Measurements from ENCODE around the gene ITIH3.
"Not testable (repeated sequence)": the region's sequence is repeated elsewhere in the genome, so short reads cannot be mapped to it uniquely, and the experiment has no call there.

The ITIH3 gene

GRCh38 chr3:52794612-52795099 lies at the start of gene ITIH3:
Gene ITIH3 (plus strand): TSS chr3:52794796. CDS start chr3:52794804, 8 bp downstream.
- DNase-seq (ENCODE audit: low read depth, low spot score), result no peak

- DNase-seq (ENCODE audit: low read depth, low spot score), result no peak
These were observed 42.4 kb upstream of the ITIH3 start for GRCh38 chr3:52752045-52752660.

GRCh38 chr3:52754373-52754772 lies 40.2 kb upstream of the ITIH3 start:
- no peak for DNase-seq (ENCODE audit: low read depth, low spot score)

- no peak for DNase-seq (ENCODE audit: low read depth, low spot score)
These were observed 38.5 kb upstream of the ITIH3 start for GRCh38 chr3:52756141-52756540.

GRCh38 chr3:52763466-52763865 lies 31.1 kb upstream of the ITIH3 start:
- DNase-seq (ENCODE audit: low read depth, low spot score), result no peak

- no peak for DNase-seq (ENCODE audit: low read depth, low spot score)
These were observed 24.7 kb upstream of the ITIH3 start for GRCh38 chr3:52769786-52770455.

- DNase-seq (ENCODE audit: low read depth, low spot score), result peak; percentile 57
These were observed 23.9 kb upstream of the ITIH3 start, which contains the start of gene NEK4 for GRCh38 chr3:52770496-52771333. Gene NEK4 (minus strand): TSS chr3:52770940. CDS start chr3:52770746, 194 bp downstream.

- no peak for DNase-seq (ENCODE audit: low read depth, low spot score)
These were observed 23.3 kb upstream of the ITIH3 start for GRCh38 chr3:52771334-52771681.

GRCh38 chr3:52771702-52772101 lies 22.9 kb upstream of the ITIH3 start:
- no peak for DNase-seq (ENCODE audit: low read depth, low spot score)

GRCh38 chr3:52773361-52774065 lies 21.1 kb upstream of the ITIH3 start:
- DNase-seq (ENCODE audit: low read depth, low spot score), result no peak

- no peak for DNase-seq (ENCODE audit: low read depth, low spot score)
These were observed 20.4 kb upstream of the ITIH3 start for GRCh38 chr3:52774066-52774713.

GRCh38 chr3:52774901-52775864 lies 19.4 kb upstream of the ITIH3 start:
- DNase-seq (ENCODE audit: low read depth, low spot score), result no peak

GRCh38 chr3:52775877-52776276 lies 18.7 kb upstream of the ITIH3 start:
- DNase-seq (ENCODE audit: low read depth, low spot score), result no peak

GRCh38 chr3:52776486-52776885 lies 18.1 kb upstream of the ITIH3 start:
- DNase-seq (ENCODE audit: low read depth, low spot score), result not testable (repeated sequence)

- no peak for DNase-seq (ENCODE audit: low read depth, low spot score)
These were observed 17.3 kb upstream of the ITIH3 start, which contains the start of gene ITIH1 for GRCh38 chr3:52777127-52777958. Gene ITIH1 (plus strand): TSS chr3:52777599. CDS start chr3:52777616, 17 bp downstream.

- no peak for DNase-seq (ENCODE audit: low read depth, low spot score)
These were observed 16.4 kb upstream of the ITIH3 start for GRCh38 chr3:52777959-52778805.

- no peak for DNase-seq (ENCODE audit: low read depth, low spot score)
These were observed 15.4 kb upstream of the ITIH3 start for GRCh38 chr3:52779011-52779836.
